Renal pelvis (tissue), 4 donors: Measurements from ENCODE around the gene MSI2. TPM values are rescaled to one million over a fixed set of nuclear protein-coding genes. Genes with fewer than 3 reads are reported as not detected.

Source experiments
- DNase-seq: peaks from one replicate; pipeline ENCODE4 v3.0.0-alpha.2; 2013
- polyA plus RNA-seq, 3 donors: library from polyadenylated mRNA; unstranded; fragments of 120-200 nt; gene quantifications; one replicate each; pipeline ENCODE4 v1.2.1, GENCODE V29; 2013; ENCODE audit not compliant: insufficient read length in 3 of 3

MSI2 gene
- polyA plus RNA-seq, 3 donors = 79.4 to 105 (median 95.5) TPM

- no peak for DNase-seq
Measured at GRCh38 chr17:57410169-57410568, 153.8 kb downstream of the MSI2 start.

GRCh38 chr17:57412520-57413096 is 156.3 kb downstream of the MSI2 start:
- no peak for DNase-seq

- no peak for DNase-seq
Measured at GRCh38 chr17:57413848-57414651, 157.7 kb downstream of the MSI2 start.

GRCh38 chr17:57415751-57416207 is 159.5 kb downstream of the MSI2 start:
- no peak for DNase-seq

- no peak for DNase-seq
Measured at GRCh38 chr17:57416369-57416768, 160.0 kb downstream of the MSI2 start.

GRCh38 chr17:57417956-57418355 is 161.6 kb downstream of the MSI2 start:
- DNase-seq = no peak

GRCh38 chr17:57418463-57419246 is 162.3 kb downstream of the MSI2 start:
- no peak for DNase-seq

GRCh38 chr17:57419940-57420550 is 163.7 kb downstream of the MSI2 start:
- no peak for DNase-seq

- peak; percentile 88 for DNase-seq
Measured at GRCh38 chr17:57420734-57421717, 164.7 kb downstream of the MSI2 start.

- no peak for DNase-seq
Measured at GRCh38 chr17:57422574-57423164, 166.3 kb downstream of the MSI2 start.

GRCh38 chr17:57423541-57423940 is 167.2 kb downstream of the MSI2 start:
- no peak for DNase-seq

- DNase-seq = no peak
Measured at GRCh38 chr17:57424273-57424672, 167.9 kb downstream of the MSI2 start.

- no peak for DNase-seq
Measured at GRCh38 chr17:57424777-57425188, 168.5 kb downstream of the MSI2 start.

- DNase-seq = no peak
Measured at GRCh38 chr17:57425431-57425830, 169.1 kb downstream of the MSI2 start.

- DNase-seq = no peak
Measured at GRCh38 chr17:57425903-57426880, 169.9 kb downstream of the MSI2 start.

GRCh38 chr17:57429966-57430365 is 173.6 kb downstream of the MSI2 start:
- no peak for DNase-seq

- no peak for DNase-seq
Measured at GRCh38 chr17:57431415-57431814, 175.1 kb downstream of the MSI2 start.

- DNase-seq = no peak
Measured at GRCh38 chr17:57432507-57433277, 176.4 kb downstream of the MSI2 start.
